Measurements from ENCODE around the gene BMP2K. TPM values are rescaled to one million over a fixed set of nuclear protein-coding genes. Genes with fewer than 3 reads are reported as not detected.

BMP2K gene
- total RNA-seq, 1 experiment from 2014 or later = 45.6 TPM

- H3K36me3 ChIP-seq (ENCODE audit: control insufficient read depth, insufficient read depth, low read length) = no peaks in the 10 kb centered on the region
- DNase-seq = no peak
- H3K9me3 ChIP-seq = no peaks in the 10 kb centered on the region
- no peaks in the 10 kb centered on the region for H3K27me3 ChIP-seq (replicated peaks; ENCODE audit: control insufficient read depth, insufficient read depth, low read length)
- Mint-ChIP-seq H3K9me3 (ENCODE audit: unreplicated experiment) (no peaks in the 10 kb centered on the region), H3K36me3 (ENCODE audit: insufficient read depth, unreplicated experiment) (no peaks in the 10 kb centered on the region), H3K4me3 (ENCODE audit: unreplicated experiment) (no peak overlapping the region), H3K27ac (ENCODE audit: unreplicated experiment) (no peak overlapping the region), H3K27me3 (ENCODE audit: insufficient read depth, unreplicated experiment) (no peaks in the 10 kb centered on the region), H3K4me1 (ENCODE audit: low read depth, unreplicated experiment) (no peaks in the 10 kb centered on the region)
- no peaks in the 10 kb centered on the region for H3K4me1 ChIP-seq
- POLR2A ChIA-PET = no interaction called here
- TF ChIP-seq, protein P1, sequence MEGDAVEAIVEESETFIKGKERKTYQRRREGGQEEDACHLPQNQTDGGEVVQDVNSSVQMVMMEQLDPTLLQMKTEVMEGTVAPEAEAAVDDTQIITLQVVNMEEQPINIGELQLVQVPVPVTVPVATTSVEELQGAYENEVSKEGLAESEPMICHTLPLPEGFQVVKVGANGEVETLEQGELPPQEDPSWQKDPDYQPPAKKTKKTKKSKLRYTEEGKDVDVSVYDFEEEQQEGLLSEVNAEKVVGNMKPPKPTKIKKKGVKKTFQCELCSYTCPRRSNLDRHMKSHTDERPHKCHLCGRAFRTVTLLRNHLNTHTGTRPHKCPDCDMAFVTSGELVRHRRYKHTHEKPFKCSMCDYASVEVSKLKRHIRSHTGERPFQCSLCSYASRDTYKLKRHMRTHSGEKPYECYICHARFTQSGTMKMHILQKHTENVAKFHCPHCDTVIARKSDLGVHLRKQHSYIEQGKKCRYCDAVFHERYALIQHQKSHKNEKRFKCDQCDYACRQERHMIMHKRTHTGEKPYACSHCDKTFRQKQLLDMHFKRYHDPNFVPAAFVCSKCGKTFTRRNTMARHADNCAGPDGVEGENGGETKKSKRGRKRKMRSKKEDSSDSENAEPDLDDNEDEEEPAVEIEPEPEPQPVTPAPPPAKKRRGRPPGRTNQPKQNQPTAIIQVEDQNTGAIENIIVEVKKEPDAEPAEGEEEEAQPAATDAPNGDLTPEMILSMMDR (IDR thresholded peaks at IDR 0.05; ENCODE audit: insufficient read depth in 1 of 2, low read depth in 1 of 2, low read length in 1 of 2, severe bottlenecking in 1 of 2, unreplicated experiment in 1 of 2) = no peak
- CTCF ChIA-PET = no interaction called here
- intact Hi-C loops (cut with micrococcal nuclease; ENCODE audit: unreplicated experiment) = no loop called here
- BruUV-seq (replicated peaks) = no TSS peak
- H3K4me3 ChIP-seq (ENCODE audit: low read depth, low read length) = no peak overlapping the region
Observed at GRCh38 chr4:78753091-78753490, 23.1 kb upstream of the BMP2K start.

GRCh38 chr4:78754872-78755271, 21.3 kb upstream of the BMP2K start:
- intact Hi-C loops (cut with micrococcal nuclease; ENCODE audit: unreplicated experiment) = no loop called here
- TF ChIP-seq, protein P1 (IDR thresholded peaks at IDR 0.05; ENCODE audit: insufficient read depth in 1 of 2, low read depth in 1 of 2, low read length in 1 of 2, severe bottlenecking in 1 of 2, unreplicated experiment in 1 of 2) = no peak
- no TSS peak for BruUV-seq (replicated peaks)
- Histone ChIP-seq H3K4me1 (no peaks in the 10 kb centered on the region), H3K27me3 (replicated peaks; ENCODE audit: control insufficient read depth, insufficient read depth, low read length) (no peaks in the 10 kb centered on the region), H3K9me3 (no peaks in the 10 kb centered on the region), H3K4me3 (ENCODE audit: low read depth, low read length) (no peak overlapping the region), H3K36me3 (ENCODE audit: control insufficient read depth, insufficient read depth, low read length) (no peaks in the 10 kb centered on the region)
- no peak overlapping the region for H3K4me3 Mint-ChIP-seq (ENCODE audit: unreplicated experiment)
- H3K27ac Mint-ChIP-seq (ENCODE audit: unreplicated experiment) = no peak overlapping the region
- no peaks in the 10 kb centered on the region for H3K9me3 Mint-ChIP-seq (ENCODE audit: unreplicated experiment)
- no peaks in the 10 kb centered on the region for H3K27me3 Mint-ChIP-seq (ENCODE audit: insufficient read depth, unreplicated experiment)
- no peaks in the 10 kb centered on the region for H3K4me1 Mint-ChIP-seq (ENCODE audit: low read depth, unreplicated experiment)
- ChIA-PET POLR2A (no interaction called here), CTCF (no interaction called here)
- no peaks in the 10 kb centered on the region for H3K36me3 Mint-ChIP-seq (ENCODE audit: insufficient read depth, unreplicated experiment)
- DNase-seq = no peak

GRCh38 chr4:78756137-78756536, 20.0 kb upstream of the BMP2K start:
- no TSS peak for BruUV-seq (replicated peaks)
- Histone ChIP-seq H3K36me3 (ENCODE audit: control insufficient read depth, insufficient read depth, low read length) (no peaks in the 10 kb centered on the region), H3K27me3 (replicated peaks; ENCODE audit: control insufficient read depth, insufficient read depth, low read length) (no peaks in the 10 kb centered on the region), H3K4me1 (no peaks in the 10 kb centered on the region), H3K4me3 (ENCODE audit: low read depth, low read length) (no peak overlapping the region), H3K9me3 (no peaks in the 10 kb centered on the region)
- Mint-ChIP-seq H3K9me3 (ENCODE audit: unreplicated experiment) (no peaks in the 10 kb centered on the region), H3K36me3 (ENCODE audit: insufficient read depth, unreplicated experiment) (no peaks in the 10 kb centered on the region), H3K4me1 (ENCODE audit: low read depth, unreplicated experiment) (no peaks in the 10 kb centered on the region), H3K27ac (ENCODE audit: unreplicated experiment) (no peak overlapping the region), H3K27me3 (ENCODE audit: insufficient read depth, unreplicated experiment) (no peaks in the 10 kb centered on the region), H3K4me3 (ENCODE audit: unreplicated experiment) (no peak overlapping the region)
- no peak for DNase-seq
- ChIA-PET POLR2A (no interaction called here), CTCF (interaction anchor here (0.6 kb wide), 1 partner anchor 20 kb away, joined by 3 read pairs; the partner anchor contains the start of gene BMP2K)
- intact Hi-C loops (cut with micrococcal nuclease; ENCODE audit: unreplicated experiment) = no loop called here
- TF ChIP-seq, protein P1 (IDR thresholded peaks at IDR 0.05; ENCODE audit: insufficient read depth in 1 of 2, low read depth in 1 of 2, low read length in 1 of 2, severe bottlenecking in 1 of 2, unreplicated experiment in 1 of 2) = no peak
